Measurements from ENCODE around the gene CPXM2.

Gene CPXM2

DNA sequence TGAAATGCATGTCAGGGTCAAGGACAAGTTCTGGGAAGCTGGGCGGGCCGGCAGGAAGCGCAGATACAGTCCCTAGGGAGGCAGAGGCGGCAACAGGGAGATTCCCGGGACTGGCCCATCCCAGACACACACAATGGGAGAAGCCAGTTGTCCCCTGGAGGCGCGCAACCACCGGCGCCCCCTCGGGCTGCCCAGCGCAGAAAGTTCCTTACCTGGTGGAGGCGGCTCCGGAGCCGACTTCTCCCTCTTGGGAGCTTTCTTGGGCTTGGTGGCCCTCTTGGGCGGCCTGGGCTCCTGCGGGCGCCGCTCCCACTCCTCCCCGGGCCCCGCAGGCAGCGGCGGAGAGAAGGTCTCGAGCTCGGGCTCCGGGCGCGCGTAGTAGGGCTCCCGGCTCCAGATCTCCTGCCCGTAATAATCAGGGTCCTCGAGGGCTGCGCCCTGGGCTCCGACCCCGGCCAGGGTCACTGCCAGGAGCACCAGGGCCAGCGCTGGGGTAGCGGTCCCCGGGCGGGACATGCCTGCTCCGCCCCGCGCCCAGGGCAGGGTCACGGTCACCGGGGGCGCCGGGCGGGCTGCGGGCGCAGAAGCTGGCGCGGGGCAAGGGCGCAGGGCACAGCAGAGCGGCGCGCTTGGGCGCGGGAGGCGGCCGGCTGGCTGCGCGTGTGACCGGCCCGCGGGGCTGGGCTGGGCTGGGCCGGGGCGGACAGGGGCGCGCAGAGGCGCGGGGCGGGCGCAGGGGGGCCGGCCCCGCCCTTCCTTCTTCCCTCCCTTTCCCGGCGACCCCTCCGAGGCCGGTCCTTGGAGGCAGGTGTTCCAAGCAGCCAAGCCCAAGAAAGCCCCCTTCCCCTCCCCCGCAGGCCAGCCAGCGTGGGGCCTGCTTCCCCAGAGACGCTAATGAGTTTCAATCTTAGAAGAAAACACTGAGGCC, at the start of gene CPXM2:
Gene CPXM2, minus strand, starts transcription at position 664 of the 928 bp plus-strand sequence. Its CDS starts 148 bp downstream, at position 516.
- in situ Hi-C loops (cut with MboI; ENCODE audit: low sequenced_read_pairs), result no loop called here

DNA sequence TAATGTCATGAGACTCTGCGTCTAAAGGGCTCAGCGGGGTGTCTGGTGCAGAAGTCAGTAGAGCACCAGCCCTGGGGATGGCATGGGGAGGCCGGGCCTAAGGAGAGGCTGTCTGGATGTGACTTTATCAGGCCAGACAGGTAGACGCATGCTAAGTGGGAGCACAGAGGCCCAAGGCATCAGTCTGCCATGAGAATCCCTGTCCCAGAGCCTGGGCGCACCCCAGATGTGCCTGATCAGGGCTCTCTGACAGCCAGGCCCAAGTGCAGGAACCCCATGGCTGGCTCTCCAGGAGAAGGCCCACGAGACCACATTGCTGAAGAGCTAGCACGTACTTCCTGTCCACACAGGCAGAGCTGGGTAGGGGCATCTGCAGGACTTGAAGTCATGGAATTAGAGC, 48.0 kb upstream of the CPXM2 start:
- in situ Hi-C loops (cut with MboI; ENCODE audit: low sequenced_read_pairs), result no loop called here

DNA sequence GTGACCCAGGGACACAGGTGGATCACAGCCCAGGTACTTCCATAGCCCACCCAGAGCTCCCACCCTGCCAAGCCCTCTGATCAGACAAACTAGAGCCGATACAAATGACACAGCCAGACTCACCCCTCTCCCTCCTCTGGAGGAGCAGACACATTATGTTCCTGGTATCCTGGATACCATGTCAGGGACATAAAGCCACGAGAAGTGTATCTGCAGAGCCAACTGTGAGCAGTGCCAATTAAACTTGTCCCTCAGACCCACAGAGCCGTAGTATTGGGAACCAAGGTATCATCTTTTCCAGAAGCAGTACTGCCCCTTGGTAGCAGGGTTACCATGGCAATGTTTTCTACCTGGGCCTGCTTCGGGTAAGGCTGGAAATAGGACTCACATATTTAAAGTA, 47.3 kb upstream of the CPXM2 start:
- in situ Hi-C loops (cut with MboI; ENCODE audit: low sequenced_read_pairs), result no loop called here

DNA sequence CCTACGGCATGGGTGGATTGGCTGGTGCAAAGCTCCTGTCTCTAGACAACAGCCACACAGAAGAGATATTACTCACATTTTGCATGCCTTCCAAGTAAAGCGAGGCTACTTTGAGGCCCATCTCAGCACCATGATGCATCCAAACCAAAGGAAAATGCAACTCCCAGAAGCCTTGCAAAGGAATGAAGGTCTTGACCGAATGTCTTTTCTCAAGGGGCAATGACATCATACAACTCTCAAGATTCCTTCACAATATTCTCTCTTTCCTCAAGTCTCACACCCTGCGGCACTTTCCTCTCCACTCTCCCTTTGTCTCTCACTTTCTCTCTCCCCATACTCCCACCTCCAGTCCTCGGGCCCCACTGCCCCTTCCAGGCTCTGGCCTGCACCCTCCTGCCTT, 44.8 kb upstream of the CPXM2 start:
- in situ Hi-C loops (cut with MboI; ENCODE audit: low sequenced_read_pairs), result no loop called here

DNA sequence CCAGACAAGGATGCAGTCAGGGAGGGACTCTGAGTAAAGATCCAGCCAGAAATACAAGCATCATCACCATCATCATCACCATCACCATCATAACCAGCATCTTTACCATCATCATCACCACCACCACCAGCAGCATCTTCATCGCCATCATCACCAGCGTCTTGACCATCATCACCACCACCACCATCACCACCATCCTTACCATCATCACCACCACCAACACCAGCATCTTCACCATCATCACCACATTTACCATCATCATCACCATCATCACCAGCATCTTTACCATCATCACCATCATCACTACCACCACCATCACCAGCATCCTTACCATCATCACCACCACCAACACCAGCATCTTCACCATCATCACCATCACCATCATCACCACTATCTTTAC, 44.1 kb upstream of the CPXM2 start:
- in situ Hi-C loops (cut with MboI; ENCODE audit: low sequenced_read_pairs), result no loop called here

DNA sequence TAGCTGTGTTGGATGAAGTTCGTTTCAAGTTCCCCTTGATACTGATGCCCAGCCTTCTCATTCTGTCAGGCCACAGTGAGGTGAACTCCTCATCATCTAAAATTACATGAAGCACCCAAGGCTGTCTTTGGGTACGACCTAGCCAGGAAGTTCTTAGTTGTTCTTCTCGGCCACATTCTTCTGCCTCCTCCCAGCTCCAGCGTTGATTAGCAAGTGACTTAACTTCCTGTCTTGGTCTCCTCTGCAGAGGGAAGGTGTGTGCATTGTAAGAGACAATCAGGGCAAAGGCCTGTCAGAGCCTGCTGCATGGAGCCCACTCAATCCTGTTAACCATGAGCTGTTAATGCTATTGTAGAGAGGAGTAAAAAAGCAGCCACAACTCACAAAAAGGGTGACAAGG, 43.2 kb upstream of the CPXM2 start:
- in situ Hi-C loops (cut with MboI; ENCODE audit: low sequenced_read_pairs), result no loop called here

DNA sequence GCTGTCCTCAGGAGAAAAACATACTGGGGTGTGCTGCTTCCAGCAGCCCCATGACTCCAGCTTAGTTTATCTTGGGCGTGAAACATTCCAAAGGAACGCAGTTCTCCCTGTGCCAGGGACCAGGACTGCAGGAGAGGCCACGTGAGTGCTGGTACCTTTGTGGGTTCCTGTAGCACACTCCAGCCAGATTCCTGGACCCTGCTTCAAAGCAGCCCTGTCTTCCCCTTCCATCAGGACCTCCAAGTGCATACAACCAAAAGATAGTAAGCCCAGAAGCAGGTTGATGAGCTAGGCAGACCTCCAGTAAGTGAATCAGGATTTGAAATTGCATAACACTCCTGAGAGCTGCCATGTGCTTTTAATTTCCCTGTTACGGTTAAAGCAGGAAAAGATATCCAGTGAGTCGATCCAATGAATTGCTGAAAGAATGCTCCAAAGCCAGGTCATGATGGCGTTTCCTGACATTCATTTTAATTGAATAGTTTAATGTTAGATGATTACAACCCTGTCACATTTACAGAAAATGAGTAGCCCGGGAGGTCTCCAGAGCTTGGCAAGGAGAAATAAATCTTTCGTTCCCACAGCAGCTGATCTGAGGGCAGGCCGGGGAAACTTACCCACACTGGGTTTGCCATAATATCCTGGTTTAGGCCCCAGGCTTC, 38.9 kb upstream of the CPXM2 start:
- in situ Hi-C loops (cut with MboI; ENCODE audit: low sequenced_read_pairs), result no loop called here

DNA sequence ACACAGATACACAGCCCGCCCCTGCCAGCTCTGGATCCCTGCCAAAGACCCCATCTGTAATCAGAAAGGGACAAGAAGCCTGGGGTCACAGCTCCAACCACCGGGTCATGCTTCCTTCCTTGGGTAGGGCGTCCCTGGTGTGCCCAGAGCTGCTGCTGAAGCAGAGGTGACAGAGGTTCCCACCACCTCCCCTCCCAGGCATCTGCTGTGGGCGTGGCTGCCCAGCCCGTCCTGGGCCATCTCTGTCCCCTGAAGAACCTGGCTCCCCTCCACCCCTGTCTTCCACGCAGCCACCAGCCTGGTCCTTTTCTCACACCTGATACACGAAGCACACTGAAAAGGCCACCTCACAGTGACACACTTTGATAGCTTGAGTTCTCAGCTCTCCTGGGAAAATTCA, 38.2 kb upstream of the CPXM2 start:
- in situ Hi-C loops (cut with MboI; ENCODE audit: low sequenced_read_pairs), result no loop called here

DNA sequence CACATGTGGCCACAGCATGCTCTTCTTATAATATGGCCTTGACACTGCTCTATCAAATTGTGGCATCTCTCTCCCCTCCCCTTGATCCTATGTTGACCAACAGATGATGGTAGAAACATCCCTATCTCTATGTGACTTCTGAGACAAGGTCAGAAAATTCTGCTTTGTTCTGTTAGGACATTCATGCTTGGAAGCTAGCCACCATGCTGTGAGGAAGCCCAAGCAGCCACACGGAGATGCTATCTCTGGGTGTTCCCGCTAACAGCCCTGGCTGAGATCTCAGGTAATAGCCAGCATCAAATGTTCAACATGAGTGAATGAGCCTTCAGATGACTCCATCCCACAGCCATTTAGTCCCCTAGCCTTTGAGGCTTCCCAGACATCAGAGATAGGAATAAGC, 36.8 kb upstream of the CPXM2 start:
- in situ Hi-C loops (cut with MboI; ENCODE audit: low sequenced_read_pairs), result no loop called here

DNA sequence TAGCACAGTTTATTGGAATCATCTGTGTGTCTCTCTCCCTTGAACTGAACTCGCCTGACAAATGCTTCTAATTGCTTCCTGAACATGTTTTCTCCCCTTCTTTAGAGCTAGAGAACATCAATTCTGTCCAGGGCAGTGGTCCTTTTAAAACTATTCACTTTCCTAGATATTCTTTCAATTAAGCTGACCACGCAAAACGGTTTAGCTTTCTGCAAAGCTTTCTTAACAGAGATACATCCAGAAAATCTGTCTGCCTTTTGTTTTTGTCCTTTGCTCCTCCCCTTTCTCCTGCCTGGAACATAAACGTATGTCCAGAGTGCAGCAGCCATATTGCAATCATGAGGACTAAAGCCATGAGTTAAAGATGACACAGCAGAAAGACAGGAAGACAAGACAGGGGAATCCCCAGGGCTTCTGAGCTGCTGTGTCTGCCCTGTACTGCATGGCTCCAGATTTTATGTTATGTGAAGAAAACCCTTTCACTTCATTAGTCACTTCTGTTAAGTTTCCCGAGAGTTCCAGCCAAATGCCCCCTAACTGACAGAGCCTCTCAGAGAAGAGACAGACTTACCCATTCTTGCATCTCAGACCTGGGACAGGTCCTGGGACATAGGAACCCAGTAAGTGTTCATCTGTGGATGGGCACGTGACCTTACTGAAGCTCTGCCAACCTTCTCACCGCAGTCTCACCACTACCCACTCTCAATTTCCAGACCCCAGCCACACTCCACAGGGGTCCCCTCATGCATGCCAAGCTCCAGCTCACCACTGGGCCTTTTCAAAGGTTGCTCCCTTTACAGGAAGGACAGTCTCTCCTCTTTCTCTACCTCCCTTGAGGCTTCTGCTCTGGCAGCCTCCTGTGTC, 35.0 kb upstream of the CPXM2 start:
- in situ Hi-C loops (cut with MboI; ENCODE audit: low sequenced_read_pairs), result no loop called here

DNA sequence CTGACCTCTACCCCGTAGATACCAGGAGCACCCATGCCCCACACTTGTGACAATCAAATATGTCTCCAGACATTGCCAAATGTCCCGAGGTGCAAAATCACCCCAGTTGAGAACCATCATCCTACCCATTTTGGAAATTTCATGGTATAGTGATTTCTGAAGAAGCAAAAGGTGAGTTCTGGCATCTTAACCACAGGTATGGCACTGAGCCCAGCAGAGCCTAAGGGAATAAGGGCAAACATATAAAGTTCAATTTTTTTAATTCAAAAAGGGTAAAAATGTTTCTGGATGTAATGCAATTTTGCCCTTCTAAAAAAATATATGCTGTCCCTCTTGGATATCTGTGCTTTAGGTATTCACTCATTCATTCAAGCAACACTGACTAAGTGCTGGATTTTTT, 30.5 kb upstream of the CPXM2 start:
- in situ Hi-C loops (cut with MboI; ENCODE audit: low sequenced_read_pairs), result no loop called here

DNA sequence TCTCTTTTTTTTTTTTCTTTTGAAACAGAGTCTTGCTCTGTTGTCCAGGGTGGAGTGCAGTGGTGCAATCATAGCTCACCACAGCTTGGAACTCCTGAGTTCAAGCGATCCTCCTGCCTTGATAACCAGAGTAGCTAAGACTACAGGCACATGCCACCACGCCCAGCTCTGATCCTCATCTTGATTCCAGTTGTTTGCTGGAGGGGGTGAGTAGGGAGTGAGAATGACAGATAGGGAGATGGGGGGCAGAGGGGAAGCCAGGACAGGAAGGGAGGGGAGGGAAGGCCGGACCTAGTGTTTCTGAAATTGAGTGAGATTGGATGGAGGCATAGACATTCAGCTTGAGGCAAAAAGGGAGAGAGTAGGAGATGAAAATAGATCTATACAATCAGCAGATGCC, 25.2 kb upstream of the CPXM2 start:
- in situ Hi-C loops (cut with MboI; ENCODE audit: low sequenced_read_pairs), result no loop called here

DNA sequence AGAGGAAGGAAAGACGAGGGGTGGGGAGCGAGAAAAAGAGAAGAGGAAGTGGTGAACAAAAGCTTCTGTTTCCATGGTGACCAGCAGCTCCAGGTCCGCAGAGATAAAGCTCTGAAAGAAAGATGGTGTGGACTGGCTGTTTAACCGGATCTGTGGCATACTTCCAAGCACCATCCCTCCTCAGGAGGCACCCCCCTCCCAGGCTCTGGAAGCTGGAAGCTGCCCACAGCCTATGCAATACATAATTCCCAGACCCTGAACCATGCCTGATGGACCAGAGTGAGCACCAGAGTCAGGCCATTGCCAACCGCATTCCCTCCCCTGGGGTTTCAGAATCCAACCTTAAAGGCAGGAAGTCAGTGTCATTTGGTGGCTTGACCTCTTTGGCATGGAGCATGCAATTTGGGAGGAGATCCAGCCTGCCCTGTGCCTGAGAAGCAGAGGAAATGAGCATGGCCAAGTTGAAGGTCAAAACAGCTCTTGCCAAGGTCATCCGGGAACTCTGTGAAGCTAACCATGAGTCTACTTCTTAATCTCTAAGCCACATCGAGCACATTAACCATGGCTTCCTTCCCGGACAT, 22.2 kb upstream of the CPXM2 start:
- in situ Hi-C loops (cut with MboI; ENCODE audit: low sequenced_read_pairs), result no loop called here

DNA sequence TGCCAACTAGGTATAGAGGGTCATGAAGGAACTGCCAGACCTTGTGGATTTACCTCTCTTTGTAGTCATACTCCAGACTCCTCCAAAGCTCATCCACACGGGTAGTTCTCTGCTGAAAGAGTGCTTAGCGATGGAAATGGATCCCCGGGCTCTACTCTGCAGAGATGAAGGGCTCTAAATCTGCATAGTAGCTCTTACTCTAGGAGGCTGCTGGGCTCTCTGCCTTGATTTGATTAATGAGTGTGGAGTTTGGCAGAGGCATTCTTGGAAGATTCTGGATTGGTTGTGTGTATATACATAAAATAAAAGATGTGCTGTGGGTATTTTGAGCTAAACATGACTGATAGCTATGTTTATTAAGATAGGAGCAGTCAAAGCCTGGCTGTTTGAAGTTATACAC, 21.3 kb upstream of the CPXM2 start:
- in situ Hi-C loops (cut with MboI; ENCODE audit: low sequenced_read_pairs), result no loop called here

DNA sequence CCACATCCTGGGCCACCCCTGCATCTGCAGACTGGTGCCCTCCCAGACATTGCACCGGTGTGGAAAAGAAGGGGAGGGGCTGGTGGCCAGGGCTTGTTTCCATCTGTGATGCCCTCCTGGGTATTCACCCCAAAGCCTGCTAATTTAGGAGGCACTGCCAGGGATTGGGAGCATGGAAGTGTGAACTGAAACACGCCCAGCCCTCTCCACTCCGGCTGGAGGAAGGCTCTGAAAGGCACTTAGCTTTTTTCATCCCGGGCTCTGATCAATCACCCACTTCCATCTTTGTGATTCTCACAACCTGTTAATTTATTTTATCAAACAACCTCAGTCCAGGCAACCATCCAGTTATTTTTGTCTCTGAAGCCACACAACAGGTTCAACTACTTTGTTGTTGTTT, 20.9 kb upstream of the CPXM2 start:
- in situ Hi-C loops (cut with MboI; ENCODE audit: low sequenced_read_pairs), result no loop called here

DNA sequence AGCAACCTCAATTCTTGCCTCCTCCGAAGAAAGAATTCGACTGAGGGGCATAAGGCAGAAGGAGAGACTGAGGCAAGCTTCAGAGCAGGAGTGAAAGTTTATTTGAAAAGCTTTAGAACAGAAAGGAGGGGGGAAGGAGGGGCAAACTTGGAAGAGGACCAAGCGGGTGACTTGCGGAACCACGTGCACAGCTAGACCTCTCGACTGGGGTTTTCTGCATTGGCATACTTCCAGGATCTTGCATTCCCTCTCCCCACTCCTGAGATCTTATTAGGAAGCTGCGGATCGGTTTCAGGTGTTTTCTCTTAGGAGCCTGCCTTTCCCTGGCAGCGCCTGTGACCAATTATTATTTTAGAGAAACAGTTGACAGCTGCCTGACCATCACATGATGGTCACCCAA, 20.3 kb upstream of the CPXM2 start:
- in situ Hi-C loops (cut with MboI; ENCODE audit: low sequenced_read_pairs), result no loop called here

DNA sequence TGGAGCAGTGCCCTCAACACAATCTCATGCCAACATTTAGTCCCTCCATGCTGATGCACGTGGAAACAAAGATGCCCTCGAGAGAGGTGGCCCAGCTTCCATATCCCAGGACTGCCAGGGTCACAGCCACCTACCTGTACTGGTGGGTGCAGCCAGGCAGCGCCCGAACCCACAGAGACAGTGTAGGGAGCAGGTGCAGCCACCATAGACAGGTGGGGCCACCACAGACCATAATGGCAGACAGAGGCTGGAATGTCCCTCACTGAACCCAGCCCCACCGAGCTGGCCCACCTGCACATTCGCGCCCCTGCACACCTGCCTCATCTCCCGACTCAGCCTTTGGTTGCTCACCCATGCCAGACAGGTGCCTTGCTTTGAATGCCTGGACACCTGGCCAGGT, 18.3 kb upstream of the CPXM2 start:
- in situ Hi-C loops (cut with MboI; ENCODE audit: low sequenced_read_pairs), result no loop called here

DNA sequence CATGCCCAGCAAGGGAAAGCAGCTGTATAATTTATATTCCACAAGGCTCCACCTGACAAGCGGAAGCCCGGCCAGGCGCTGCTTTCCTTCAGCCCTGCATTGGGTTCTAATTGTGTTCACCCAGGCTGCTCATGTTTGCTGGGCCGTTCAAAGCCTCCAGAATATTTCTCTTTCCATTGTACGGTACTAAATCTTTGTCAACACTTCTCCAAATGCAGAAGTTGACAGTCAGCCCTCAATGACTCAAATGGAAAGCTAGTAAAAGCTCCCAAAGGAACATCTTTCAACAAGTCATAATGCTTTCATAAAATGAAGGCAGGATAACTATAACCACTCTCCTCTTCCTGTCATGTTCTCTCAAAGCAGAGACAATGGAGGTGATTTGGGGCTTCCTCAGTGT, 17.8 kb upstream of the CPXM2 start:
- in situ Hi-C loops (cut with MboI; ENCODE audit: low sequenced_read_pairs), result no loop called here

DNA sequence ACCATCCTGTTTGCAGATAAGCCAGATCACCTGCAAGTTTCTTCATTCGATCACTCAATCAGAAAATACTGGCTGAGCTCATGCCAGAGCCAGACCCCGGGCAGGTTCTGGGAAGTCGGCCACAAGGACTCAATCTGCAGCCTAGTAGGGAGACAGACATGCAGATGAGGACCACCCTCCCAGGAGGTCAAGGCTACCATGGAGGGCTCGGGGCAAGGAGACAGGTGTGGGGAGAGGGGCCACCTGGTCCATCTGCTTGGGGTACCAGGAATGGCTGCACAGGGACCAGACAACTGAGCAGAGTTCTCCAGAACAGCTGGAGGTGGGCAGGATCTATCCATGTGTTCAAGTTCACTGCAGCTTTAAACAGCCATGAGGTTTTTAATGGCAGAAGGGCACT, 16.8 kb upstream of the CPXM2 start:
- in situ Hi-C loops (cut with MboI; ENCODE audit: low sequenced_read_pairs), result no loop called here

DNA sequence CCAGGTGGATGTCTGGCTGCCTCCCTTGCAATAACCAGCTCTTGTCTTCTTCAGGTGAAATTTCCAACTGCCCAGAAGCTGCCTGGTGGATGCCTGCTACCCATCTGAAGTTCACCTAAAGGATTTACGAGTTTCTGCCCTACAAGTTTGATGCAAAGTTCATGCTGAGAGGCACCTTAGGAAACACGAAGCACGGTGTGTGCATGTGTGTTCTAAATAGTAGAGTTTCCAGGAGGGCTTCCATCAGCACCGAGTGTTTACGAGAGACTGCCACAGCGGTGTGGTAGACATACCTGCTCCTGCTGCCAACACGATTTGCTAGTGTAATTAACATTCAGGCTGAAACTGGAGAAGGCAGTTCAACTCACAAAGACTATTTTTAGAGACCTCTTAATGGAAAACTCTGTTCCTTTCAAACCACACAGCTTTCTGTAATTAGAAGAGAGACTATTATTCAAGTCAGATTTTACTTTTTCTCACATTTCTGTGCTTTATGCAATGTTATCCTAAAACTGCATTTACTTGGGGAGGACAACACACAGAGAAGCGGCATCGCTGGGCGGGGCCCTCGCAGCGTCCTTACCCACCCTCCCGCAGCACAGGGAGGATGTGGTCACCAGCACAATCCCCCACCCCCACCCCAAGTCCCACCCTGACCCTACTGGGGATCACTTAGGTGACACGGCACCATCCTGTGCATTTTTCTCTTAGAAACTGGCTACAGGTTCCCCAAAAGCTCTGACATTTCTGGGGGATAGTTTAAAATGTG, 15.5 kb upstream of the CPXM2 start:
- in situ Hi-C loops (cut with MboI; ENCODE audit: low sequenced_read_pairs), result no loop called here
